Erythroblast (primary cell): ENCODE results near the gene PRKAR1A.

Experiments
- GATA1 ChIP-seq: IDR thresholded peaks from 2 replicates; pipeline ENCODE4 v1.6.1; 2011; ENCODE audit warnings: low read depth, mild to moderate bottlenecking, control low read depth, low read length, moderate library complexity
- POLR2A ChIP-seq: IDR thresholded peaks from 2 replicates; pipeline ENCODE4 v1.6.1; 2011; ENCODE audit warnings: mild to moderate bottlenecking, low read length

DNA sequence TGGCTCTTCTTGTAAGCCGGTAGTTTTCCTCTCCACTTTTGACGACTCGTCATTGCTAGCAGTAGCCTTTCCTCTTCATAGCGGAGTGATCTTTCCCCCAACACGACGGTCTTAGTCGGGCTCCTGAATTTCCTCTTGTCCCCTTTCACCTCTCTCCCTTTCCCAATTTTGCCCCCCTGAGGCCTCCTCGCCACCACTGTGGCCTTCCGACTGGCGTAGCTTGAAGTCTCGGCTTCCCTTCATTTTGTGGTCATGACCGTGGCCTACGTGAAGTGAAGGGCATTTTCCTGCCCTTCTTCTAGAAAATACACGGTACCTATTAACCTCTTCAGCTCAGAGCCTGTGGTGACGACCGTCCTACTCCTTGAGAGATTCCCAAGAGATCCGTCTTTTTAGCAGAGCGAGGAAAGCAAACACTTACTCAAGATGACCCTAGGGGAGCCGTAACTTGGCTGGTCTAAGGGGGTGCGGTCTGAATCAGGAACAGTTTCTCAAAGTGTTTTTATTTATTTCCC, 787 bp downstream of the PRKAR1A start:
- TF ChIP-seq POLR2A (no peak), GATA1 (no peak)
